PC-9 (cell line): ENCODE results near the gene RALB.

Experiments
- CTCF ChIP-seq: fragments of 200-600 bp; sonication (generic); conservative IDR thresholded peaks from 2 replicates; pipeline ENCODE4 v1.6.1; 2017; ENCODE audit warnings: mixed run types, antibody characterized with exemption, mild to moderate bottlenecking, moderate library complexity
- EZH2 ChIP-seq: fragments of 200-600 bp; sonication (generic); IDR thresholded peaks from 2 replicates; pipeline ENCODE4 v1.8.0; 2017; ENCODE audit warnings: antibody characterized with exemption, low read depth

DNA sequence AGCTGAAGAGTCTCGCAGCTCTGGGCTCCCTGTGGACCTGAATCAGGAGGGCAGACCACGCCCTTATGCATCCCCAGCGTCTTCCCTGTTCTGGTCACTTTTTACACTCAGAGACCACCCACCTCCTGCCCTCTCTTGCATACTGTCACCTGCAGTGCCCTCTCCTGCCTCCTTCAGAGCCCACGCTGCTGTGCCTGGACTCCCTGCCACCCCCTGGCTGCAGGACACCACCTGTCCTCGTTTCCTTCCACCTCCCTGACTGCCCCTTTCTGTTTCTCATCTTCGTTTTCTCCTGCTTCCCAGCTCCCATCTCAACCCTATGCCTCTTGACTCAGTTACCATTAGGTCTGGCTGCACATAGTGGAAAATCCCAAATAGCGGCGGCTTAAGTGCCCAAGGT, 84.1 kb downstream of the RALB start:
- TF ChIP-seq CTCF (no peak), EZH2 (no peak)
